ENCODE measurements around the gene BCL10. TPM values are rescaled to one million over a fixed set of nuclear protein-coding genes. Genes with fewer than 3 reads are reported as not detected.

Gene BCL10
- total RNA-seq, 4 donors from 2014 or later: 8.7 to 15.1 (median 10.8) TPM

- 35% methylated on average over 1 of the region's 1 CpG for WGBS
- H3K4me1 ChIP-seq: peaks cover 14 to 24% (median 22%) of the 10 kb centered on the region in 4 donors
- TF ChIP-seq EP300 (IDR thresholded peaks at IDR 0.05): no peak
- no peak for TF ChIP-seq CTCF (IDR thresholded peaks at IDR 0.05)
- no peak for TF ChIP-seq POLR2A (IDR thresholded peaks at IDR 0.05; ENCODE audit: low read depth)
- TF ChIP-seq POLR2AphosphoS5 (IDR thresholded peaks at IDR 0.05): no peak
- H3K9me3 ChIP-seq: no peaks in the 10 kb centered on the region
- no peak overlapping the region for H3K4me3 ChIP-seq
- H3K27me3 ChIP-seq: no peaks in the 10 kb centered on the region
- no peaks in the 10 kb centered on the region for H3K36me3 ChIP-seq
- intact Hi-C loops (cut with DNase I): no loop called here
- peak overlapping the region; percentile 66 to 72 (median 69) for H3K27ac ChIP-seq (replicated peaks in 1 of 4)
- no peak for DNase-seq (ENCODE audit: extremely low spot score)
These were observed 20.5 kb upstream of the BCL10 start for GRCh38 chr1:85296980-85297379.

GRCh38 chr1:85295654-85296053 lies 19.2 kb upstream of the BCL10 start:
- no peaks in the 10 kb centered on the region for H3K9me3 ChIP-seq
- H3K27me3 ChIP-seq: no peaks in the 10 kb centered on the region
- intact Hi-C loops (cut with DNase I): no loop called here
- no peak for DNase-seq (ENCODE audit: extremely low spot score)
- peaks cover 14 to 24% (median 22%) of the 10 kb centered on the region in 4 donors for H3K4me1 ChIP-seq
- 86% methylated on average over 1 of the region's 4 CpGs for WGBS
- no peaks in the 10 kb centered on the region for H3K36me3 ChIP-seq
- TF ChIP-seq EP300 (IDR thresholded peaks at IDR 0.05): no peak
- TF ChIP-seq POLR2A (IDR thresholded peaks at IDR 0.05; ENCODE audit: low read depth): no peak
- no peak for TF ChIP-seq CTCF (IDR thresholded peaks at IDR 0.05)
- no peak overlapping the region for H3K4me3 ChIP-seq
- H3K27ac ChIP-seq (replicated peaks in 1 of 4): no peak overlapping the region

- intact Hi-C loops (cut with DNase I): no loop called here
- Histone ChIP-seq H3K4me3 (no peak overlapping the region), H3K27ac (replicated peaks in 1 of 4) (no peak overlapping the region), H3K4me1 (peaks cover 14 to 24% (median 22%) of the 10 kb centered on the region in 4 donors), H3K36me3 (no peaks in the 10 kb centered on the region), H3K27me3 (no peaks in the 10 kb centered on the region), H3K9me3 (no peaks in the 10 kb centered on the region)
- TF ChIP-seq EP300 (IDR thresholded peaks at IDR 0.05) (no peak), POLR2A (IDR thresholded peaks at IDR 0.05; ENCODE audit: low read depth) (no peak), CTCF (IDR thresholded peaks at IDR 0.05) (no peak), POLR2AphosphoS5 (IDR thresholded peaks at IDR 0.05) (no peak)
- no peak for DNase-seq (ENCODE audit: extremely low spot score)
- 41% methylated on average over 3 of the region's 3 CpGs for WGBS
These were observed 18.6 kb upstream of the BCL10 start for GRCh38 chr1:85295006-85295431.

GRCh38 chr1:85290826-85291225 lies 14.4 kb upstream of the BCL10 start:
- 93% methylated on average over 2 of the region's 2 CpGs for WGBS
- Histone ChIP-seq H3K9me3 (no peaks in the 10 kb centered on the region), H3K4me3 (no peak overlapping the region), H3K4me1 (peaks cover 0 to 4% (median 0%) of the 10 kb centered on the region in 4 donors), H3K36me3 (no peaks in the 10 kb centered on the region), H3K27ac (replicated peaks in 1 of 4) (no peak overlapping the region), H3K27me3 (no peaks in the 10 kb centered on the region)
- TF ChIP-seq POLR2AphosphoS5 (IDR thresholded peaks at IDR 0.05): no peak
- TF ChIP-seq CTCF (IDR thresholded peaks at IDR 0.05): no peak
- no peak for TF ChIP-seq EP300 (IDR thresholded peaks at IDR 0.05)
- no peak for TF ChIP-seq POLR2A (IDR thresholded peaks at IDR 0.05; ENCODE audit: low read depth)
- intact Hi-C loops (cut with DNase I): no loop called here
- no peak for DNase-seq (ENCODE audit: extremely low spot score)

- DNase-seq (ENCODE audit: extremely low spot score): no peak
- intact Hi-C loops (cut with DNase I): no loop called here
- no peak for TF ChIP-seq EP300 (IDR thresholded peaks at IDR 0.05)
- TF ChIP-seq POLR2AphosphoS5 (IDR thresholded peaks at IDR 0.05): no peak
- TF ChIP-seq POLR2A (IDR thresholded peaks at IDR 0.05; ENCODE audit: low read depth): no peak
- TF ChIP-seq CTCF (IDR thresholded peaks at IDR 0.05): no peak
- Histone ChIP-seq H3K9me3 (no peaks in the 10 kb centered on the region), H3K4me3 (no peak overlapping the region), H3K4me1 (no peaks in the 10 kb centered on the region), H3K27me3 (no peaks in the 10 kb centered on the region), H3K27ac (replicated peaks in 1 of 4) (no peak overlapping the region), H3K36me3 (no peaks in the 10 kb centered on the region)
- WGBS: 93% methylated on average over 4 of the region's 4 CpGs
These were observed 13.5 kb upstream of the BCL10 start for GRCh38 chr1:85289848-85290335.

All from esophagus muscularis mucosa (tissue), 4 donors.